GM10248 (cell line): ENCODE measurements around the gene CDKAL1.

ENCODE experiments used
- CTCF ChIA-PET: fragments of 300-600 bp; sonication (Branson Sonifier 250); formaldehyde crosslinking; extraction: SDS; loops from one replicate; lab custom pipeline; 2021; ENCODE audit warnings: antibody characterized with exemption; lab: Yijun Ruan, JAX
- POLR2A ChIA-PET: fragments of 350-650 bp; sonication (Branson Sonifier 250); formaldehyde crosslinking; extraction: SDS; loops from one replicate; lab custom pipeline; 2020; ENCODE audit warnings: antibody characterized with exemption; lab: Yijun Ruan, JAX
- DNase-seq: peaks from one replicate; pipeline ENCODE4 v3.0.0; 2012; ENCODE audit errors: extremely low spot score
- CTCF ChIP-seq: IDR thresholded peaks from 2 replicates; pipeline ENCODE4 v1.5.1; 2012; ENCODE audit warnings: mild to moderate bottlenecking, low read depth; ENCODE audit errors: extremely low read depth, missing control alignments, control extremely low read depth

CDKAL1 gene

DNA sequence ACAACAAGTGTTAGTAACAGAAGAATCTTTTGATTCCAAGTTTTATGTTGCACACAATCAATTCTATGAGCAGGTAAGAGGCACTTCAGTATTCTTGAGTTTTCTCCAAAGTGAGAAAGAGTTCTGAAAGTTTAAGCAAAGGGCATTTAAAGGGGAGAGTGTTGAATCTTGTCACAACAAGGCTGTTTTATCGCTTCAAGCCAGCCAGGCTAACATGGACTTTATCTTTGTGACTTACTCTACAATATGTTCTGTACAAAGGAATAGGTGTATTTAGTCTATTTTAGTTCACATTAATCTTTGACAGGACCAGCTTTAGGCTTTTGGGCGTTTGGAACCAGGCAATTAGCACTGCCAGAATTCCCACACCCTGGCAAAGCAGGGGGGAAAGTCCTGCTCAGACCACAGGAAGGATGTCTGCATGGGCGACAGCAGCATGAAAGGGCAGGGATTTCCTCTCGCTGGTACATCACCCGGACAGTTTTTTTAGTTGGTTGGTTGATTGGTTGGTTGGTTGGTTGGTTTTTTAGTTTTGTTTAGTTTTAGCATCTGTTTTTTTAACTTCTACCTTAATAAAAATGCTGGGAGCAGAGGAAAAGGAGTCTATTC is 663.9 kb downstream of the CDKAL1 start:
- POLR2A ChIA-PET, result no interaction called here
- CTCF ChIA-PET, result interaction anchor here (1.4 to 1.5 kb wide), 3 partner anchors 11 to 23 kb away, joined by 3 to 5 read pairs (median 5); no protein-coding TSS in a partner anchor
- DNase-seq, result no peak
- TF ChIP-seq CTCF, result no peak

- DNase-seq, result no peak
- ChIA-PET CTCF (interaction anchor here (1.4 to 1.5 kb wide), 3 partner anchors 9 to 22 kb away, joined by 3 to 5 read pairs (median 5); no protein-coding TSS in a partner anchor), POLR2A (no interaction called here)
- no peak for TF ChIP-seq CTCF
Measured at GRCh38 chr6:21199262-21199661, 665.0 kb downstream of the CDKAL1 start.

DNA sequence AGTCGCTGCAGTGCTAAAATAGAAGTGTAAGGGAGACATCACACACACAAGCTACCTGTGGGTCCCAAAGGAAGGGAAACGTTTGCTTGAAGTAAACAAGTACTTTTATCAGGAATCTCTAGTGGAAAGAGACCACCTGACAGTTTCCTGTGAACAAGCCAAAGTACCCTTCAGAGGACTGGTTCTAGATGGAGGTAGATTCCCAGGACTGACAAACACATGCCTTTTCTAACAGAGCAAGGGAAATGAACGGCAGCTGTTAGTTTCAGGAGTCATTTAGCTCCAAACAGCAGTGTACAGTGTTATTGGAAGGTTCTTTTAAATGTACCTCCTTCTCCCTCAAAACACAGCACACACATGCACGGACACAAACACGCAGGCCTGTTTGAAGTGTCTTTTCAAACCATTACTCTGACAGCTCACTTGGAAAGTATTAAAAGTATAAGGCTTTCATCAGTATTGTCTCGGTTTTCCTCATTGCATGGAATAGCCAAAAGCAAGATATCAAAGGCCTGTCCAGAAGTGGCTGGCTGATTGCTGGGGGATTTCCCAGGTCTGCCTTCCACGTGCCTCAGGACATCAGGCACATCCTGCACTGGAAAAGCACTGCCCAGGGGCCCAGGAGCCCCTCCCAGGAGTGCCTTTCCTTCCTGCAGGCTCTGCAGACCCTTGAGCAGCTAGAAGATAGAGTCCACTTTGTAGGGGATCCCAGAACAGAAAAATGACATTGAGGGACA is 666.0 kb downstream of the CDKAL1 start:
- ChIA-PET POLR2A (no interaction called here), CTCF (interaction anchor here (1.1 to 1.2 kb wide), 3 partner anchors 26 to 184 kb away, joined by 3 read pairs; no protein-coding TSS in a partner anchor)
- no peak for TF ChIP-seq CTCF
- no peak for DNase-seq

GRCh38 chr6:21201187-21201586 is 666.9 kb downstream of the CDKAL1 start:
- POLR2A ChIA-PET, result no interaction called here
- CTCF ChIA-PET, result no interaction called here
- TF ChIP-seq CTCF, result no peak
- DNase-seq, result no peak

DNA sequence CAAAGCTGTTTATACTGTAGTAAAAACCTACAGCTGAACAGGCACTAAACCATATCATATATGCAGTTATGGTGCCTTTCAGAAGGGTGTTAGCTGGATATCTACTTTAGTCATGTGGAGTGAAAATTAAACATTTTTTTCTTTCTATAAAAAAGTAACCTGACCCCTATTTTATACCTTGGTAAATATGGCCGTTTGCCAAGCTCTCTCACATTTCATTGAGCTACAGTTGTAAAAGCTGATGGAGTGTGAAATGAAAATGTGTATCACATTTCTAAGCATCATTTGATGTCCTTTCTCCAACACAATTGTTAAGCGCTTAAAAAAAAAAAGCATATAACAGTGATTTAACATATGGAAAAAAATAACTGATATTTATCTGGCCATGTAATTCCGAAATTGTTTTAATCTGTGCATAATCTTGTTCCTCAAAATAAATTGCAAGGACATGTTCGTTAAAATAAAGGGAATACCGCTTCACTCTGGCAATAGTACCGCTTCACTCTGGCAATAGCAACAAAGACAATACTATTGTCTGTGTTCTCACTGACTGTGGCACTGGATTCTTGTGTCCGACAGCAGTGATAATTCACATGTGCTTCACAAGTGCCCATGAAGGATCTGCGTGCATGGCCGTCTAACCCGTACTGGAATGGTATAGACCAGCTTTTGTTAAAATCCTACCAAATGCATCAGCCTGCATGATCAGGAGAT is 667.5 kb downstream of the CDKAL1 start:
- ChIA-PET CTCF (no interaction called here), POLR2A (no interaction called here)
- no peak for TF ChIP-seq CTCF
- no peak for DNase-seq

GRCh38 chr6:21202521-21202920 is 668.3 kb downstream of the CDKAL1 start:
- TF ChIP-seq CTCF, result no peak
- POLR2A ChIA-PET, result no interaction called here
- CTCF ChIA-PET, result no interaction called here
- DNase-seq, result no peak
